ENCODE data around the gene CIAO3.

CIAO3 gene

GRCh38 chr16:687499-687898 is 53.3 kb downstream of the CIAO3 start:
- no peak for DNase-seq

GRCh38 chr16:686459-687260 is 54.1 kb downstream of the CIAO3 start:
- no peak for DNase-seq

- DNase-seq = peak; percentile 65
Measured at GRCh38 chr16:685967-686366, 54.8 kb downstream of the CIAO3 start.

- no peak for DNase-seq
Measured at GRCh38 chr16:684961-685696, 55.7 kb downstream of the CIAO3 start.

GRCh38 chr16:684071-684794 is 56.6 kb downstream of the CIAO3 start, which contains the start of gene JMJD8:
JMJD8 (minus strand) TSS chr16:684334; CDS start chr16:684319, 15 bp downstream.
- DNase-seq = peak; percentile 96

- peak; percentile 13 for DNase-seq
Measured at GRCh38 chr16:683396-684070, 57.3 kb downstream of the CIAO3 start.

- DNase-seq = no peak
Measured at GRCh38 chr16:682493-683395, 58.1 kb downstream of the CIAO3 start.

DNA sequence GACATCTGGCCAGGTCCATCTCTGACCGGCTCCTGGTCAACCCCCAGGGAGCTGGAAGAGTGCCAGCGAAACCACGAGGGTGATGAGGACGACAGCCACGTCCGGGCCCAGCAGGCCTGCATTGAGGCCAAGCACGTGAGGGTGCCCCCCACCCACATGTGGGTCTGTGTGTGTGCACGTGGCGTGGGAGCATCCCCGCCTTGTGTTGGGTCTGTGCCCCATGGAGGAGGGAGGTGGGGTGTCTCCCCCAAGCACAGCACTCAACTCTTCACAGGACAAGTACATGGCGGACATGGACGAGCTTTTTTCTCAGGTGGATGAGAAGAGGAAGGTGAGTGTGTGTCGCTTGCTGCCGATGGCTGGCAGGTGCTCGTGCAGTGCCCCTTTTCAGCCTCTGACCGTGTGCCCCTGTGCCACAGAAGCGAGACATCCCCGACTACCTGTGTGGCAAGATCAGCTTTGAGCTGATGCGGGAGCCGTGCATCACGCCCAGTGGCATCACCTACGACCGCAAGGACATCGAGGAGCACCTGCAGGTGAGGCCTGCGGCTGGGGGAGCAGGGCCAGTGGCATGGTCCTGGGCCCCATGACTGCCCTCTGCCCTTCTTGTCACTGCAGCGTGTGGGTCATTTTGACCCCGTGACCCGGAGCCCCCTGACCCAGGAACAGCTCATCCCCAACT is 58.9 kb downstream of the CIAO3 start:
- DNase-seq = no peak

GRCh38 chr16:680967-681745 is 59.6 kb downstream of the CIAO3 start:
- peak; percentile 59 for DNase-seq

DNA sequence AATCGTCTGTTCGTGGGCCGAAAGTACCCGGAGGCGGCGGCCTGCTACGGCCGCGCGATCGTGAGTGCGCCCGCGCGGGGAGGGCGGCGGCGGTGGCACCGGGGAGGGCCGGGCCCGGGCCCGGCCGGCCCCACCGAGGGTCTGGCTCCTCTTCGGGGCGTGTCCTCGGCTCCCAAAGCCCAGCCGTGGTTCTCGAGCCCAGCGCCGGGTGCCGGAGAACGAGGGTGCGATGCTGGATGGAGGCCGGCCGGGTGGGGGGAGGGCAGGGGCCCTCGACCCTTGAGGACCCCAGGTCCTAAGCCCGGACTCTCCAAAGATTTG is 60.2 kb downstream of the CIAO3 start:
- no peak for DNase-seq

GRCh38 chr16:679814-680624 is 60.8 kb downstream of the CIAO3 start, which contains the start of gene STUB1:
STUB1 (plus strand) TSS chr16:680410; CDS start chr16:680526, 116 bp downstream.
- peak; percentile 84 for DNase-seq
